ENCODE results near the gene SIRT7. TPM values are rescaled to one million over a fixed set of nuclear protein-coding genes. Genes with fewer than 3 reads are reported as not detected.

Gene SIRT7
- total RNA-seq: 10 to 100 TPM; 50.1 to 83.5 (median 73.7) TPM
- long read RNA-seq, donor 1, transcript SIRT7-204 (2 exons, 683 nt): minor isoform, 9 of 87 reads
- long read RNA-seq, donor 1, transcript SIRT7-201 (10 exons, 1,743 nt): major isoform, 42 of 87 reads
- long read RNA-seq, donor 1, partial matches to known transcripts: 21 of 87 reads
- long read RNA-seq, donor 1, other reads (novel, unspliced or antisense): 15 of 87 reads
- long read RNA-seq, donor 2, partial matches to known transcripts: 3 of 9 reads
- long read RNA-seq, donor 2, other reads (novel, unspliced or antisense): 2 of 9 reads

- Histone ChIP-seq H3K36me3 (ENCODE audit: low read depth) (peaks cover 9% of the 10 kb centered on the region), H3K9me3 (no peaks in the 10 kb centered on the region), H3K4me1 (ENCODE audit: low read depth) (peaks cover 30% of the 10 kb centered on the region), H3K4me3 (peak within 1 kb of the TSS; percentile 95)
- peak; percentile 84 for ATAC-seq
- intact Hi-C loops (cut with DNase I, micrococcal nuclease): no loop called here
- no peak for TF ChIP-seq CTCF (IDR thresholded peaks at IDR 0.05)
- DNase-seq: peak; percentile 79 to 88 (median 88)
These were observed at the start of gene SIRT7 for GRCh38 chr17:81917565-81918332. TSS of gene SIRT7 (minus strand) at chr17:81918176. CDS start at chr17:81918131, 45 bp downstream.

GRCh38 chr17:81967244-81967532 is 49.2 kb upstream of the SIRT7 start:
- ATAC-seq: peak; percentile 6
- H3K9me3 ChIP-seq: no peaks in the 10 kb centered on the region
- peaks cover 15% of the 10 kb centered on the region for H3K4me1 ChIP-seq (ENCODE audit: low read depth)
- intact Hi-C loops (cut with DNase I, micrococcal nuclease): no loop called here
- no peaks in the 10 kb centered on the region for H3K36me3 ChIP-seq (ENCODE audit: low read depth)
- DNase-seq: no peak
- TF ChIP-seq CTCF (IDR thresholded peaks at IDR 0.05): no peak
- H3K4me3 ChIP-seq: no peak overlapping the region

- peak; percentile 79 for ATAC-seq
- peak; percentile 76 to 84 (median 79) for DNase-seq
- Histone ChIP-seq H3K36me3 (ENCODE audit: low read depth) (no peaks in the 10 kb centered on the region), H3K9me3 (no peaks in the 10 kb centered on the region), H3K4me1 (ENCODE audit: low read depth) (peaks cover 19% of the 10 kb centered on the region), H3K4me3 (no peak overlapping the region)
- intact Hi-C loops (cut with DNase I, micrococcal nuclease): no loop called here
- no peak for TF ChIP-seq CTCF (IDR thresholded peaks at IDR 0.05)
These were observed 48.6 kb upstream of the SIRT7 start for GRCh38 chr17:81966343-81967243.

GRCh38 chr17:81964081-81964849 is 46.3 kb upstream of the SIRT7 start:
- Histone ChIP-seq H3K4me3 (no peak overlapping the region), H3K4me1 (ENCODE audit: low read depth) (peaks cover 35% of the 10 kb centered on the region), H3K36me3 (ENCODE audit: low read depth) (no peaks in the 10 kb centered on the region), H3K9me3 (no peaks in the 10 kb centered on the region)
- intact Hi-C loops (cut with DNase I, micrococcal nuclease): loop anchor here in 1 of 2 donors (5.0 kb wide), 1 partner anchor 53 kb away; no protein-coding TSS in a partner anchor
- no peak for TF ChIP-seq CTCF (IDR thresholded peaks at IDR 0.05)
- ATAC-seq: no peak
- no peak for DNase-seq

Data from mucosa of descending colon (tissue), 3 donors.